GM10248 (cell line): Measurements from ENCODE around the gene ALDH3B2.

Experiments
- CTCF ChIA-PET: fragments of 300-600 bp; sonication (Branson Sonifier 250); formaldehyde crosslinking; extraction: SDS; loops from one replicate; lab custom pipeline; 2021; ENCODE audit warnings: antibody characterized with exemption; lab: Yijun Ruan, JAX
- POLR2A ChIA-PET: fragments of 350-650 bp; sonication (Branson Sonifier 250); formaldehyde crosslinking; extraction: SDS; loops from one replicate; lab custom pipeline; 2020; ENCODE audit warnings: antibody characterized with exemption; lab: Yijun Ruan, JAX
- DNase-seq: peaks from one replicate; pipeline ENCODE4 v3.0.0; 2012; ENCODE audit errors: extremely low spot score
- TF ChIP-seq, protein P1 (sequence below): IDR thresholded peaks from 2 replicates; pipeline ENCODE4 v1.5.1; 2012; ENCODE audit warnings: mild to moderate bottlenecking, low read depth; ENCODE audit errors: extremely low read depth, missing control alignments, control extremely low read depth

Gene ALDH3B2

DNA sequence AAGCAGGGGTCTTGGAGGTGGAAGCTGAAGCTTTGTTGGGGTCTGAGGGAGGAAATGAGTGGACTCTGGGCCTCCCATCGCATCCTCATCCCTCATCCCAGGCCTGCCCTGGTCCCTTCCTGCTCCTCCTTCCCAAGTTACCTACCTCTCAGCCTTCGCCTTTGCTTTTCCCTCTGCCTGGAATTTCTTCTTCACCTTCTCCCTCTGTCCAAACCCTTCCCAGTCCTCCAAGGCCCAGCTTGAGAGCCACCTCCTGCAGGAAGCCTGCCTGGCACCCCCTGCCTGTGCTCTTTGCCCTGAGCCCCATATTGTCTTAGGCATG is 42.6 kb downstream of the ALDH3B2 start:
- CTCF ChIA-PET = interaction anchor here (2.5 to 7.7 kb wide), 5 partner anchors 7 to 35 kb away, joined by 7 to 142 read pairs (median 31); partner anchors contain the start of genes ACY3 and TBX10
- POLR2A ChIA-PET = no interaction called here
- no peak for DNase-seq
- TF ChIP-seq, protein P1, sequence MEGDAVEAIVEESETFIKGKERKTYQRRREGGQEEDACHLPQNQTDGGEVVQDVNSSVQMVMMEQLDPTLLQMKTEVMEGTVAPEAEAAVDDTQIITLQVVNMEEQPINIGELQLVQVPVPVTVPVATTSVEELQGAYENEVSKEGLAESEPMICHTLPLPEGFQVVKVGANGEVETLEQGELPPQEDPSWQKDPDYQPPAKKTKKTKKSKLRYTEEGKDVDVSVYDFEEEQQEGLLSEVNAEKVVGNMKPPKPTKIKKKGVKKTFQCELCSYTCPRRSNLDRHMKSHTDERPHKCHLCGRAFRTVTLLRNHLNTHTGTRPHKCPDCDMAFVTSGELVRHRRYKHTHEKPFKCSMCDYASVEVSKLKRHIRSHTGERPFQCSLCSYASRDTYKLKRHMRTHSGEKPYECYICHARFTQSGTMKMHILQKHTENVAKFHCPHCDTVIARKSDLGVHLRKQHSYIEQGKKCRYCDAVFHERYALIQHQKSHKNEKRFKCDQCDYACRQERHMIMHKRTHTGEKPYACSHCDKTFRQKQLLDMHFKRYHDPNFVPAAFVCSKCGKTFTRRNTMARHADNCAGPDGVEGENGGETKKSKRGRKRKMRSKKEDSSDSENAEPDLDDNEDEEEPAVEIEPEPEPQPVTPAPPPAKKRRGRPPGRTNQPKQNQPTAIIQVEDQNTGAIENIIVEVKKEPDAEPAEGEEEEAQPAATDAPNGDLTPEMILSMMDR = no peak

DNA sequence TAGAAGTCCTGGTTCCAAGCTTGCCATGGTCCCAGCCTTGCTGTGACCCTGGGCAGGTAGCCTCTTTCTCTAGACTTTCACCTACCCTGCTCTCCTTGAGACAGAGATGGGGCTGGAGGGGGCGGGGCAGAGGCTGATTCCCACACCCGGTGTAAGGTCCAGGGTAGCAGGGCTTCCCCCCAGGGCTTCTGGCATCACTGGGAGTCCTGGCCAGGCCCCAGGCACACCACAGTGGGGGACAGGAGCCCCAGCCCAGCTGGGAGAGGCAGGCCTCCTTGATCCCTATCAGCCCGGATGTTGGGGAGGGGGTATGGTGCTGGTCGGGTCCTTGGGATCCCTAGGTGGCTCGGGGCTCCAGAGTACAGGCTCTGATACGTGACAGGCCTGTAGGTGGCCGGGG is 43.0 kb downstream of the ALDH3B2 start:
- TF ChIP-seq, protein P1 = no peak
- CTCF ChIA-PET = interaction anchor here (1.7 to 7.7 kb wide), 7 partner anchors 8 to 175 kb away, joined by 4 to 142 read pairs (median 28); partner anchors contain the start of genes ACY3, GSTP1 and TBX10
- POLR2A ChIA-PET = no interaction called here
- DNase-seq = no peak

DNA sequence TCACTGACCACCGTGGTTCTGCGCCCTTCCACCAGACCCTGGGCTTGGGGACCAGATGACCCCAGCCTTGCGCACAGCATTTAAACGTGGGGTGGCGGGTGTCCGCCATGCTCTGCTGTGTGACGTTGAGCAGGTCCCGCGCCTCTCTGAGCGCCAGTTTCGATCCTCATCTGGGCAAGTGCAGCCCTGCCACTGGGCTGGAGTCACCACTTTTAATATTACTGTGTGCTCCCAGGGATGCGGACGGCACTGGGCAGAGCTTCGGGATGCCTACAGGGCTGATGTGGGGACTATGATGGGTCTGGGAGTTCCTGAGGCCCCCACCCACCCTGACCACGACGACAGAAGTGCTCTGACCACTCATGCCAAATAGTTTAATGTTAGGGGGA is 43.5 kb downstream of the ALDH3B2 start:
- DNase-seq = no peak
- TF ChIP-seq, protein P1 = no peak
- POLR2A ChIA-PET = interaction anchor here (0.7 kb wide), 1 partner anchor 181 kb away, joined by 4 read pairs; no protein-coding TSS in a partner anchor
- CTCF ChIA-PET = interaction anchor here (0.9 to 7.7 kb wide), 15 partner anchors 8 to 175 kb away, joined by 3 to 142 read pairs (median 12); partner anchors contain the start of genes ACY3, ALDH3B2, GSTP1 and TBX10

DNA sequence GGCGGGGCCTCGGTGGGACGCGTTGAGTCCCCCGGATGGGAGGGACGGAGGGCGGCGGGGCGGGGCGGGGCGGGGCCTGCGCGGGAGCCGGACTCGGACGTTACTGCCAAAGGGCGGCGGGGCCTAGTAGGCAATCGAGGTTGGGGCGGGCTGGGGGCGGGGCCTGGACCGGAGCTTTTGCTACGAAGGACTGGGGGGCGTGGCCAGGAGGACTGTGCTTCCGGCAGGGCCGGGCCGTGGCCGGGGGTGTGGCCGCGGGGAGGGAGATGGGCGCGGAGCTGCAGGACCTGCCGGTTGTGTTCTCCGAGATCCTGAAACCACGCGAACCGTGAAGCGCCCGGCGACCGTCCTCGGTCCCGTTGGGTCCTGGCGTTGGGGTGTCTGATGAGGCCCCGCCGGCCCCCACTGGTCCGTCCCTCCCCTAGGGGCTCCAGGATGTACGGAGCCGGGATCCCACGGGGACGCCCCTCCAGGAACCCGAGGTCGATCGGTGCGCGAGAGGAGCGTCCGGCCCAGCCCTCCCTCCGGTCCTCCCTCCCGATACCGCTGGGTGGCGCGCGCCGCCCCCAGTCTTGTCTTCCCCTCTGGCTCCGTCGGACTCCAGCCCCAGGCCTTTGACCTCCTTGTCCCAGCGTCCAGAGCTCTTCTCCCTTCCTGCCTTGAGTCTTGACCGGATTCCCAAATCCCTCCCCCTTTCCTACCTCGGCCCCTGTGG is 44.0 kb downstream of the ALDH3B2 start:
- TF ChIP-seq, protein P1 = peak; percentile 61
- peak; percentile 99 for DNase-seq
- ChIA-PET POLR2A (interaction anchor here (0.7 to 1.2 kb wide), 3 partner anchors 16 to 180 kb away, joined by 3 to 6 read pairs (median 4); no protein-coding TSS in a partner anchor), CTCF (interaction anchor here (0.9 to 7.7 kb wide), 26 partner anchors 9 to 176 kb away, joined by 3 to 142 read pairs (median 6); partner anchors contain the start of genes ACY3, ALDH3B2, GSTP1 and TBX10)

DNA sequence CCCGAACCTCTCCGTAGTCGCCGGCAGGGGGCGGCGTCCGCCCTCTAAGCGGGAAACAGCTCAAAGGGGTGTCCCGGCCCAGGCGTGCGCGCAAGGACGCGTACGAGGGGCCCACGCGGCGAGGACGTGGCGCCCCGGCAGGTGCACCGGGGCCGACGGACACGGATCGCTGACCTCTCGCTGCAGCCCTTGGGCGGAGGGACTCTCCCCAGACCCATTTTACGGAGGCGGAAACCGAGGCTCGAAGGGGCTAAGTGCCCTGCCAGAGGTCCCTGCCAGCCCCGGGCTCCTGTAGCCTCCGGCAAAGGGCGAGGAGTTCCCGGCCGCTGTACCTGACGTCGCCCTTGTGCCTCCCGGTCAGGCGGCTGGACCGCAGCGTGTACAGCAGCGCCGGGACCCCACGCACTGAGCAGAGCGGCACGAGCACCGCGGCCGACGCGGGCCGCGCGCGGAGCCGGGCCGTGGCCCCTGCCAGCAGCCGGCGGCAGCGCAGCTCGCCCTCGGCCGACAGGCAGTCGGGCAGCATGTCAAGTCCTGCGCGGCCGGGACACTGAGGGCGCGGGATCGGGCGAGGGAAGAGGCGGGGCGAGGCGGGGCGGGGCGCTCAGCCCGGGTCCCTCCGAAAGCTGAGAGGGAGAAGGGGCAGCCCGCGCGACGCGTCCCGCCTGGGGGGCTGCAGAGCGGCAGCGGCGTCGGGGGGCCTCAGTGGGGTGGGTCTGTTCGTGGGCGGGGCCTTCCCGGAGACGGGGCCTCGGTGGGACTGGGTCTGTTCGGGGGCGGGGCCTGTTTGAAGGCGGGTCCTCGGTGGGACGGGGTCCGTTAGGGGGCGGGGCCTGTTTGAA is 44.8 kb downstream of the ALDH3B2 start, which contains the start of gene NUDT8:
Gene NUDT8 (minus strand): TSS at position 552 of the 842 bp plus-strand sequence. CDS start 26 bp downstream, at position 526.
- ChIA-PET POLR2A (interaction anchor here (0.7 to 1.2 kb wide), 3 partner anchors 16 to 85 kb away, joined by 3 to 6 read pairs (median 4); no protein-coding TSS in a partner anchor), CTCF (interaction anchor here (0.7 to 7.7 kb wide), 33 partner anchors 10 to 273 kb away, joined by 3 to 142 read pairs (median 6); partner anchors contain the start of genes ACY3, ALDH3B2, CLCF1 and GSTP1)
- peak; percentile 87 for DNase-seq

More for the DNA sequence above, 44.8 kb downstream of the ALDH3B2 start, which contains the start of gene NUDT8:
- TF ChIP-seq, protein P1 = peak; percentile 86
